Colonic mucosa (tissue), 4 donors: ENCODE data around the gene CACFD1. TPM values are rescaled to one million over a fixed set of nuclear protein-coding genes. Genes with fewer than 3 reads are reported as not detected.

Experiments
- DNase-seq: peaks from one replicate; pipeline ENCODE4 v3.0.0-alpha.2; 2020
- H3K27ac ChIP-seq: fragments of 200-600 bp; one replicate; pipeline ENCODE4 v1.8.0; 2021
- H3K27me3 ChIP-seq: fragments of 200-600 bp; one replicate; pipeline ENCODE4 v1.8.0; 2021
- H3K36me3 ChIP-seq: fragments of 200-600 bp; one replicate; pipeline ENCODE4 v1.8.0; 2021
- H3K4me1 ChIP-seq: fragments of 200-600 bp; one replicate; pipeline ENCODE4 v1.8.0; 2021; ENCODE audit warnings: mild to moderate bottlenecking
- H3K4me3 ChIP-seq: fragments of 200-600 bp; one replicate; pipeline ENCODE4 v1.8.0; 2021
- H3K9ac ChIP-seq, 2 donors: one replicate each; pipeline ENCODE4 v1.7.0; 2013; ENCODE audit warnings: control low read depth in 2 of 2, low read depth in 2 of 2, low read length in 2 of 2
- H3K9me3 ChIP-seq: fragments of 200-600 bp; one replicate; pipeline ENCODE4 v1.8.0; 2021
- intact Hi-C: fragments of 100-400 bp; cut with DNase I; formaldehyde crosslinking; loops from one replicate; pipeline ENCODE4 v1.14.1; 2022
- total RNA-seq, 2 donors: library from RNA; stranded (reverse); fragmentation: NEBNext Ultra II Directional in 1 of 2; extraction: Animal tissue kit (Norgen Biotek cat#: 25700) in 1 of 2; gene quantifications; one replicate each; pipeline ENCODE4 v1.2.1, GENCODE V29; 2021
- TF ChIP-seq, protein P1 (sequence below): fragments of 200-600 bp; IDR thresholded peaks from one replicate; pipeline ENCODE4 v1.8.0; 2022; ENCODE audit warnings: antibody characterized with exemption, mild to moderate bottlenecking
- donor health status: healthy.
- donor health status: DM: no; HTN: no; CAD: no.
- donor health status: DM: no; HTN: no; CAD: no.

The CACFD1 gene
- total RNA-seq, 2 donors from 2014 or later, result 56.8 to 60.7 TPM

DNA sequence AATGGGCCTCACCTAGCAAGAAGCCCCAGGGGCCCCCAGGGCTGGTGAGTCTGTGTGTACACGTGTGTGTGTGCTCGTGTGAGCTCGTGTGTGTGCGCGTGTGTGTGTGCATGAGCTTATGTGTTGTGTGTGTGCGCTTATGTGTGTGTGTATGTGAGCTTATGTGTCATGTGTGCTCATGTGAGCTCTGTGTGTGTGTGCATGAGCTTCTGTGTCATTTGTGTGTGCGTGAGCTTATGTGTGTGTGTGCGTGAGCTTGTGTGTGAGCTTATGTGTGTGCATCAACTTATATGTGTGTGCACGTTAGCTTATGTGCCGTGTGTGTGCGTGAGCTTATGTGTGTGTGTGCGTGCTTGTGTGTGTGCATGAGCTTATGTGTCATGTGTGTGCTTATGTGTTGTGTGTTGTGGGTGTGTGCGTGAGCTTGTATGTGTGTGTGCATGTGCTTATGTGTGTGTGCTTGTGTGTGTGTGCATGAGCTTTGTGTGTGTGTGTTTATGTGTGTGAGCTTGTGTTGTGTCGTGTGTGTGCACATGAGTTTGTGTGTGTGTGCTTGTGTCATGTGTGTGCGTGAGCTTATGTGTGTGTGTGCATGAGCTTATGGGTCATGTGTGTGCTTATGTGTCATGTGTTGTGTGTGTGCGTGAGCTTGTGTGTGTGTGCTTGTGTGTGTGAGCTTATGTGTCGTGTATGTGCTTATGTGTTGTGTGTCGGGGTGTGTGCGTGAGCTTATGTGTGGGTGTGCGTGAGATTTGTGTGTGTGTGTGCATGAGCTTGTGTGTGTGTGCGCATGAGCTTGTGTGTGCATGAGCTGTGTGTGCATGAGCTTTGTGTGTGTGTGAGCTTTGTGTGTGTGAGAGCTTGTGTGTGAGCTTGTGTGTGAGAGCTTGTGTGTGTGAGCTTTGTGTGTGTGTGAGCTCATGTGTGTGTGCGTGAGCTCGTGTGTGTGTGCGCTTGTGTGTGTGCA is 35.8 kb downstream of the CACFD1 start:
- Histone ChIP-seq H3K4me1 (peaks cover 2% of the 10 kb centered on the region), H3K9ac (no peak overlapping the region), H3K27me3 (no peaks in the 10 kb centered on the region), H3K9me3 (no peaks in the 10 kb centered on the region), H3K27ac (no peak overlapping the region), H3K4me3 (no peak overlapping the region), H3K36me3 (no peaks in the 10 kb centered on the region)
- intact Hi-C loops, result no loop called here
- TF ChIP-seq, protein P1, sequence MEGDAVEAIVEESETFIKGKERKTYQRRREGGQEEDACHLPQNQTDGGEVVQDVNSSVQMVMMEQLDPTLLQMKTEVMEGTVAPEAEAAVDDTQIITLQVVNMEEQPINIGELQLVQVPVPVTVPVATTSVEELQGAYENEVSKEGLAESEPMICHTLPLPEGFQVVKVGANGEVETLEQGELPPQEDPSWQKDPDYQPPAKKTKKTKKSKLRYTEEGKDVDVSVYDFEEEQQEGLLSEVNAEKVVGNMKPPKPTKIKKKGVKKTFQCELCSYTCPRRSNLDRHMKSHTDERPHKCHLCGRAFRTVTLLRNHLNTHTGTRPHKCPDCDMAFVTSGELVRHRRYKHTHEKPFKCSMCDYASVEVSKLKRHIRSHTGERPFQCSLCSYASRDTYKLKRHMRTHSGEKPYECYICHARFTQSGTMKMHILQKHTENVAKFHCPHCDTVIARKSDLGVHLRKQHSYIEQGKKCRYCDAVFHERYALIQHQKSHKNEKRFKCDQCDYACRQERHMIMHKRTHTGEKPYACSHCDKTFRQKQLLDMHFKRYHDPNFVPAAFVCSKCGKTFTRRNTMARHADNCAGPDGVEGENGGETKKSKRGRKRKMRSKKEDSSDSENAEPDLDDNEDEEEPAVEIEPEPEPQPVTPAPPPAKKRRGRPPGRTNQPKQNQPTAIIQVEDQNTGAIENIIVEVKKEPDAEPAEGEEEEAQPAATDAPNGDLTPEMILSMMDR, result no peak
- DNase-seq, result no peak

DNA sequence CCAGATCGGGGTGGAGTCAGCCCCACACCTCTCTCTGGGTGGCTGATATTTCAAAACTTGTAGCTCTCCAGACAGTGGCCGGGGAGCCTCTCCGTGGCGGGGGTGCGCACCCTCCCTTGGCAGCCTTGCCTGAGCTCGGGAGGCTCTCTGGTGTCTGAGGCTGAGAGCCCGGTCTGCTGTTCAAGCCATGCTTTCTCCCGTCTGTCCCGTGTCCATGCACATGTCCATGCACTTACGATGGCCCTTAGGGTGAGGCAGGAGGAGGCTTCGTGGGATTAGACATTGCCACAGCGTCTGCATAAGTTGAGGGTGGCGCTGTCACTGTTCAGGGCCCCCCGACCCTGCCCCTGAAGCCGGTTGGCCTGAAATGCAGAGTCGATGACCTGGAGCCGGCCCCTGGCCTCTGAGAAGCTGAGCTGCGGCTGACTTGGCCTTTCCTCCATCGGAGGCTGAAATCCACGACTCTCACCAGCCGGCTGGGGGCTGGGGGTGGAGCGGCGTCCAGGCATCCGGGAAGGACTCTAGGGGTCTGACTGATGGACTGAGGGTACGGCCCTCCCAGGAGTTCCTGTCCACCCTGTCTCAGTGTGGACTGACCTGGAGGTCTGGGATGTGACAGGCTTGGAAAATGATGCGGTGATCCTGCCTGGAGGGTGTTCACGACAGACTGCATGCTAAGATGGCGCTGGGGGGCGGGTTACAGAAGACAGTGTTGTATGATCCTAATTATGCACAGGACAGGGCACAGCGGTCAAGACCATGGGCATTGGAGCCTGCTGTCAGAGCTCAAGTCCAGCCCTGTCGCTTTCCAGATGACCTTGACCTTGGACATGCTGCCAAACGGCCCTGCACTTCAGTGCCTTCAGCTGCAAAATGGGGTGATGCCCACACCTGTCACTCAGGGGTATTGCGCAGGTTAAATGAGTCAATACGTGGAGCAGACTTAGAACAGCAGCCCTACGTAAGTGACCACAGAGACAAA is 37.4 kb downstream of the CACFD1 start:
- H3K9ac ChIP-seq, result no peak overlapping the region
- no peak overlapping the region for H3K27ac ChIP-seq
- no peak for DNase-seq
- no peak overlapping the region for H3K4me3 ChIP-seq
- peaks cover 2% of the 10 kb centered on the region for H3K4me1 ChIP-seq
- no peaks in the 10 kb centered on the region for H3K27me3 ChIP-seq
- TF ChIP-seq, protein P1, result no peak
- H3K36me3 ChIP-seq, result no peaks in the 10 kb centered on the region
- no peaks in the 10 kb centered on the region for H3K9me3 ChIP-seq
- intact Hi-C loops, result no loop called here

DNA sequence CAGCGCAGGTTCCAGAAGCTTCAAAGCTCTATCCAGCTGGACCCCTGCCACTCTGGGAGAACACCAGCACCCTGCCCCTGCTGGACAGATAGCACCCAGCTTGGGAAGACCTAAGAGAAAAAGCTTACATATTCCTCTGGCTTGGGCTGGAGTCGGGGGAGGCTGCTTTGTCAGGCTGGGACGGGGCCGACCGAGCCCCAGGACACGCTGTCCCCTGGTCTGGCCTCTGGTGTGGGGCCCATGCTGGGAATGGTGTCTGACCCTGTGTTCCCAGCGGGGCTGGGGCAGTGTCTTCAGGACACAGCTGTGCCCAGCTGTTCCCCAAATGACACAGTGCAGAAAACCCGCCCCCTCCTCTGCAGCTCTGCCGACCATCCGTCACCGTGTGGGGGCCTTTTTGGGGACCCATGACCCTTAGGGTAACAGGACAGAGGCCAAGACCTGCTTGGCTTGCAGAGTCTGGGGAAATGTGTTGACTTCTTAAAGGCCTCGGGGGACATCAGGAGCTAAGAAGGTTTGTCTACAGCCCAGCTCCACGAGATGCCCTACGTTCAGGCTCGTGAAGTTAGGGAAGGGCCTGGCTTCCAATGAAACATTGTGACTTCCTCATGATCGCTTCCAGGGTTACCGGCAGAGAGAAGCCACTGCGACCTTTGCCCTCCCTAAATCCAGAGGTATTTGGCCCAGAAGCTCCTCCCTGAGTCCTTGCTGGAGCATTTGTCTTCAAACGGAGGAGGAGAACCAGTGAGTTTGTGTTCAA is 39.5 kb downstream of the CACFD1 start:
- H3K9me3 ChIP-seq, result no peaks in the 10 kb centered on the region
- H3K9ac ChIP-seq, result no peak overlapping the region
- H3K4me3 ChIP-seq, result no peak overlapping the region
- intact Hi-C loops, result no loop called here
- peaks cover 2% of the 10 kb centered on the region for H3K4me1 ChIP-seq
- no peaks in the 10 kb centered on the region for H3K27me3 ChIP-seq
- no peak overlapping the region for H3K27ac ChIP-seq
- DNase-seq, result peak; percentile 53
- TF ChIP-seq, protein P1, result no peak
- H3K36me3 ChIP-seq, result no peaks in the 10 kb centered on the region

DNA sequence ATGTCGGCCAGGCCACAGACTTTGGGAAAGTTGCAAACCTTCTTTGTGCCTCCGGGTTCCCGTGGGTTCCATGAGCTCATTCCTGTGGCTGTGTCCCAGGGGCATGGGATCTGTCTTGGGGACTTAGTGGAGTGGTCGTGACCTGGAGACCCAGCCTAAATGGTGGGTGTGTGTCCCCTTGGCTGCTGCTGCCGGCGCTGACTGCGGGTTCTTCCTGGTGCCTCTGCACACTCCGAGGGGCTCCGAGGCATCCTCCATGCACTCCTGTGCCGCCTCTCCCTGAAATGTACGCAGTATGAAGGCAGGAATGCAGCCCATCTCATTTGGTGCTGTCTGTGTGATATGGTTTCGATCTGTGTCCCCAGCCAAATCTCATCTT is 40.1 kb downstream of the CACFD1 start:
- Histone ChIP-seq H3K36me3 (no peaks in the 10 kb centered on the region), H3K27me3 (no peaks in the 10 kb centered on the region), H3K9me3 (no peaks in the 10 kb centered on the region), H3K9ac (no peak overlapping the region), H3K27ac (no peak overlapping the region), H3K4me1 (peaks cover 2% of the 10 kb centered on the region), H3K4me3 (no peak overlapping the region)
- DNase-seq, result no peak
- intact Hi-C loops, result no loop called here
- TF ChIP-seq, protein P1, result no peak

DNA sequence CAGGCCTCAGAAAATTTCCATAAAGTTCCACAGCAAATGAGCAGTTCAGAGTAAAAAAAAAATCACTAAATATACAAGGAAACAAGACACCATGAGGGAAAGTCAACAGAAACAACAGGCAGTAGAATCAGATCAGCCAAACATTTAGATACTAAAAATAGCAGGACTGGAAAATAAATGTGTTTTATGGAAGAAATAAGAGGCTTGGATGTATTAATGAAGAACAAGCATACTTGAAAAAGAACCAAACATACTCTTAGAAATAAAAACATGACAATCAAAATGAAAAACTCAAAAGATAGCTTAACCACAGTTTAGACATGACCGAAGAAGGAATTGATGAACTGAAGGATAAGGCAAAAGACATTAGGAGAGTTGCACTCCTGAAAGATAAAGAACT is 42.3 kb downstream of the CACFD1 start:
- Histone ChIP-seq H3K27me3 (no peaks in the 10 kb centered on the region), H3K9ac (no peak overlapping the region), H3K4me1 (peaks cover 2% of the 10 kb centered on the region), H3K9me3 (no peaks in the 10 kb centered on the region), H3K27ac (no peak overlapping the region), H3K36me3 (no peaks in the 10 kb centered on the region), H3K4me3 (no peak overlapping the region)
- DNase-seq, result no peak
- intact Hi-C loops, result no loop called here
- TF ChIP-seq, protein P1, result no peak
